Loucy (cell line): ENCODE data around the gene ZDHHC7.

Experiments used
- H2AFZ ChIP-seq: fragments of 200-600 bp; sonication (generic); 2 replicates; pipeline ENCODE4 v1.6.0; 2016; ENCODE audit warnings: antibody characterized with exemption, mild to moderate bottlenecking, low read length, moderate library complexity
- H3F3A ChIP-seq: fragments of 200-600 bp; 2 replicates; pipeline ENCODE4 v1.6.0; 2016; ENCODE audit warnings: antibody characterized with exemption, low read depth, mild to moderate bottlenecking
- H3K27me3 ChIP-seq: fragments of 200-600 bp; sonication (generic); 2 replicates; pipeline ENCODE4 v1.6.1; 2014; ENCODE audit warnings: low read length, mild to moderate bottlenecking; ENCODE audit not compliant: insufficient read depth, poor library complexity, severe bottlenecking
- H3K36me3 ChIP-seq: fragments of 200-600 bp; sonication (generic); 2 replicates; pipeline ENCODE4 v1.6.1; 2016; ENCODE audit warnings: low read length; ENCODE audit not compliant: insufficient read depth
- H3K4me1 ChIP-seq: fragments of 200-600 bp; sonication (generic); 2 replicates; pipeline ENCODE4 v1.5.1; 2014; ENCODE audit warnings: low read length, mild to moderate bottlenecking; ENCODE audit not compliant: insufficient read depth, poor library complexity, severe bottlenecking
- H3K4me2 ChIP-seq: fragments of 200-600 bp; sonication (generic); 2 replicates; pipeline ENCODE4 v1.6.0; 2014; ENCODE audit warnings: antibody characterized with exemption, low read length, low read depth, mild to moderate bottlenecking; ENCODE audit not compliant: poor library complexity, severe bottlenecking
- H3K4me3 ChIP-seq: fragments of 200-600 bp; sonication (generic); 2 replicates; pipeline ENCODE4 v1.5.1; 2014; ENCODE audit warnings: low read length, mild to moderate bottlenecking, mixed read lengths; ENCODE audit not compliant: poor library complexity, severe bottlenecking
- H3K79me2 ChIP-seq: fragments of 200-600 bp; sonication (generic); 2 replicates; pipeline ENCODE4 v1.6.1; 2014; ENCODE audit warnings: low read length; ENCODE audit not compliant: insufficient read depth
- H3K9ac ChIP-seq: fragments of 200-600 bp; sonication (generic); 2 replicates; pipeline ENCODE4 v1.6.0; 2014; ENCODE audit warnings: mild to moderate bottlenecking, low read depth, low read length, moderate library complexity; ENCODE audit not compliant: poor library complexity, severe bottlenecking
- H3K9me2 ChIP-seq: fragments of 200-600 bp; sonication (generic); replicated peaks from 2 replicates; pipeline ENCODE4 v1.6.1; 2016; ENCODE audit warnings: low read depth, low read length, mixed read lengths
- H3K9me3 ChIP-seq: fragments of 200-600 bp; sonication (generic); 2 replicates; pipeline ENCODE4 v1.6.1; 2014; ENCODE audit warnings: mild to moderate bottlenecking, antibody characterized with exemption, low read length, low read depth; ENCODE audit not compliant: insufficient read depth
- H4K20me1 ChIP-seq: fragments of 200-600 bp; sonication (generic); 2 replicates; pipeline ENCODE4 v1.6.0; 2014; ENCODE audit warnings: antibody characterized with exemption, low read length, mild to moderate bottlenecking; ENCODE audit not compliant: insufficient read depth, poor library complexity, severe bottlenecking
- EZH2phosphoT487 ChIP-seq: fragments of 200-600 bp; IDR thresholded peaks from 2 replicates; pipeline ENCODE4 v1.6.1; 2018; ENCODE audit warnings: antibody characterized with exemption, mild to moderate bottlenecking, moderate library complexity, borderline replicate concordance
- TF ChIP-seq, protein P1 (sequence below): fragments of 200-600 bp; sonication (generic); conservative IDR thresholded peaks from 2 replicates; pipeline ENCODE4 v1.5.1; 2014; ENCODE audit warnings: mild to moderate bottlenecking, antibody characterized with exemption, low read length

Gene ZDHHC7

DNA sequence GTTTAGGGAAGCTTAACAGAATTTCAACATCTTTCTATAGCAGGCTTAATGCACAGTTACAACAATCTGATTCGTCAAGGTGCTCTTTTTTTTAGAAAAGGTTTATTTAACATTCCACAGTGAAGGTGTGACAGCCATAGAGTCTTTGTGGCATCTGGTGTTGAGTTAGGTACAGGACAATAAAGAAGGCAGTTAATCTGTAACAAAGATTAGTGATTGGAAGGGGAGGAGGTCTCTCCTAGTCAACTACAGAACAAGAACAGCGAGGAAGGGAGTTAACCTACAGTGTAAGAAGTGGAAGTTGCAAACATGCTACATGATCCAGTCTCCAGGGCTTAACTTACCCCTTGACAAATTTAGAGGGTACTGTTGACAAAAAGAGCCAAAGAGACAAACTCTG, 3.0 kb upstream of the ZDHHC7 start:
- Histone ChIP-seq H3F3A (peaks cover 8% of the 10 kb centered on the region; the same call in 1 of the 2 replicates), H3K27me3 (no peaks in the 10 kb centered on the region), H4K20me1 (peaks cover 5% of the 10 kb centered on the region), H3K4me3 (no peak overlapping the region), H3K4me2 (no peak overlapping the region), H3K9me2 (no peaks in the 10 kb centered on the region), H3K9ac (no peak overlapping the region), H3K79me2 (peaks cover 23% of the 10 kb centered on the region), H3K9me3 (no peaks in the 10 kb centered on the region), H3K36me3 (no peaks in the 10 kb centered on the region), H2AFZ (no peak overlapping the region), H3K4me1 (peaks cover 25% of the 10 kb centered on the region)
- TF ChIP-seq, protein P1, sequence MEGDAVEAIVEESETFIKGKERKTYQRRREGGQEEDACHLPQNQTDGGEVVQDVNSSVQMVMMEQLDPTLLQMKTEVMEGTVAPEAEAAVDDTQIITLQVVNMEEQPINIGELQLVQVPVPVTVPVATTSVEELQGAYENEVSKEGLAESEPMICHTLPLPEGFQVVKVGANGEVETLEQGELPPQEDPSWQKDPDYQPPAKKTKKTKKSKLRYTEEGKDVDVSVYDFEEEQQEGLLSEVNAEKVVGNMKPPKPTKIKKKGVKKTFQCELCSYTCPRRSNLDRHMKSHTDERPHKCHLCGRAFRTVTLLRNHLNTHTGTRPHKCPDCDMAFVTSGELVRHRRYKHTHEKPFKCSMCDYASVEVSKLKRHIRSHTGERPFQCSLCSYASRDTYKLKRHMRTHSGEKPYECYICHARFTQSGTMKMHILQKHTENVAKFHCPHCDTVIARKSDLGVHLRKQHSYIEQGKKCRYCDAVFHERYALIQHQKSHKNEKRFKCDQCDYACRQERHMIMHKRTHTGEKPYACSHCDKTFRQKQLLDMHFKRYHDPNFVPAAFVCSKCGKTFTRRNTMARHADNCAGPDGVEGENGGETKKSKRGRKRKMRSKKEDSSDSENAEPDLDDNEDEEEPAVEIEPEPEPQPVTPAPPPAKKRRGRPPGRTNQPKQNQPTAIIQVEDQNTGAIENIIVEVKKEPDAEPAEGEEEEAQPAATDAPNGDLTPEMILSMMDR, result no peak
- TF ChIP-seq EZH2phosphoT487, result no peak

DNA sequence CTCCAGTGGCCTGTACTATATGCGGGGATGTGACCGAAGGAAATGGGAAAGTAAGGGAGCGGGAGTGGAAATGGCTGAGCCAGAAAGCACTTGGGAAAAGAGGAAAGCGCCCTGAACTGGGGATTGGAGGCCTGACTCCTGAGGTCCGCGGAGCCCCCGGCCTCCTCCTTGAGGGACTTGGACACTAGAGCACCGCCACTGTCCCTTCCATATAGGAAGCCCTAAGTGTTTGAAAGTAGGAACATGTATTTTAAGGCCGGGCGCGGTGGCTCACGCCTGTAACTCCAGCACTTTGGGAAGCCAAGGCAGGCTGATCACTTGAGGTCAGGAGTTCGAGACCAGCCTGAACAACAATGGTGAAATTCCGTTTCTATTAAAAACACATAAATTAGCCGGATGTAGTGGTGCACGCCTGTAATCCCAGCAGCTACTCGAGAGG, 530 bp upstream of the ZDHHC7 start:
- Histone ChIP-seq H3K9me2 (no peaks in the 10 kb centered on the region), H3K4me2 (peak overlapping the region; percentile 83), H3K27me3 (no peaks in the 10 kb centered on the region), H2AFZ (peak overlapping the region; percentile 82), H3K36me3 (no peaks in the 10 kb centered on the region), H3K9ac (peak overlapping the region; percentile 95), H3K9me3 (no peaks in the 10 kb centered on the region), H3K4me3 (peak overlapping the region; percentile 92), H4K20me1 (peaks cover 5% of the 10 kb centered on the region), H3K4me1 (peaks cover 34% of the 10 kb centered on the region), H3K79me2 (peaks cover 43% of the 10 kb centered on the region), H3F3A (peaks cover 7% of the 10 kb centered on the region; the same call in 1 of the 2 replicates)
- TF ChIP-seq, protein P1, result no peak
- TF ChIP-seq EZH2phosphoT487, result no peak

DNA sequence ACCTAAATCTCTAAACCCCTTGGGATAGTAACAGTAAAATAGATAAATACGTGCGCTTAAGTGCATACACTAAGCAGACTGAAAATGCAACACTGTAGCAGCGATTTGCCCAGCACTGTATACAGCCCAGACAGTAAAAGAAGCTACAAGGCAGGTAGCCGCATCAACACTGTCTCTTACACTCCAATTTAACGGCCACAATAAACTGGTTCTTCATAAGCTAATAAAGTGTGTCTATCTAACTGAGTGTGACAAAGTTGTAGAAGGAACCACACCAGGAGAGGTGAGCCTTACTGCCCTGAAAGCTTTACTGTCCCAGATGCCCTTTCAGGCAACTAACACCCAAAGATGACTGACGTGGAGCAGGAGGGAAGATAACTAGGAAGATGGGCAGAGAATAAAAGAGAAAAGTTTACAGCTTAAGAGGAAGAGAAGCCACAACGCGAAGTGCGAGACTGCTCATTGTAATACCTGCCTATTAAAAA, 847 bp downstream of the ZDHHC7 start:
- no peaks in the 10 kb centered on the region for H3K36me3 ChIP-seq
- H2AFZ ChIP-seq, result peak overlapping the region; percentile 59
- no peaks in the 10 kb centered on the region for H3F3A ChIP-seq
- no peaks in the 10 kb centered on the region for H3K9me2 ChIP-seq
- H3K9ac ChIP-seq, result peak overlapping the region; percentile 95
- H3K27me3 ChIP-seq, result no peaks in the 10 kb centered on the region
- H3K4me2 ChIP-seq, result peak overlapping the region; percentile 83
- no peaks in the 10 kb centered on the region for H3K9me3 ChIP-seq
- TF ChIP-seq EZH2phosphoT487, result no peak
- TF ChIP-seq, protein P1, result no peak
- peaks cover 34% of the 10 kb centered on the region for H3K4me1 ChIP-seq
- H3K4me3 ChIP-seq, result peak overlapping the region; percentile 92
- H3K79me2 ChIP-seq, result peaks cover 50% of the 10 kb centered on the region
- peaks cover 10% of the 10 kb centered on the region for H4K20me1 ChIP-seq
